NT2/D1 (cell line): ENCODE data around the gene CTRL.
"Not testable (repeated sequence)": the region's sequence is repeated elsewhere in the genome, so short reads cannot be mapped to it uniquely, and the experiment has no call there.

Experiments
- DNase-seq: peaks from one replicate; pipeline ENCODE4 v3.0.0-alpha.2; 2011; ENCODE audit warnings: low read depth, low spot score
- H3K27me3 ChIP-seq: 2 replicates; pipeline ENCODE4 v1.6.0; 2011; ENCODE audit warnings: mild to moderate bottlenecking; ENCODE audit not compliant: insufficient read length, insufficient read depth
- H3K36me3 ChIP-seq: 2 replicates; pipeline ENCODE4 v1.6.1; 2011; ENCODE audit warnings: mild to moderate bottlenecking, low read length, mixed read lengths; ENCODE audit not compliant: insufficient read depth, insufficient read length
- H3K4me1 ChIP-seq: 2 replicates; pipeline ENCODE4 v1.5.1; 2011; ENCODE audit not compliant: insufficient read depth, insufficient read length
- H3K4me3 ChIP-seq: 2 replicates; pipeline ENCODE4 v1.5.1; 2011; ENCODE audit warnings: low read depth; ENCODE audit not compliant: insufficient read length
- H3K9ac ChIP-seq: 2 replicates; pipeline ENCODE4 v1.6.0; 2011; ENCODE audit warnings: low read depth; ENCODE audit not compliant: insufficient read length
- H3K9me3 ChIP-seq: 2 replicates; pipeline ENCODE4 v1.5.1; 2011; ENCODE audit warnings: mild to moderate bottlenecking, low read length; ENCODE audit not compliant: insufficient read depth
- SUZ12 ChIP-seq: IDR thresholded peaks from 2 replicates; pipeline ENCODE4 v1.6.1; 2011; ENCODE audit not compliant: insufficient read length, insufficient read depth; ENCODE audit errors: extremely low read depth
- YY1 ChIP-seq: IDR thresholded peaks from 2 replicates; pipeline ENCODE4 v1.6.1; 2011; ENCODE audit not compliant: insufficient read length, insufficient read depth
- ZNF274 ChIP-seq: IDR thresholded peaks from 2 replicates; pipeline ENCODE4 v1.6.1; 2011; ENCODE audit warnings: mild to moderate bottlenecking, low read depth, low read length

Gene CTRL

DNA sequence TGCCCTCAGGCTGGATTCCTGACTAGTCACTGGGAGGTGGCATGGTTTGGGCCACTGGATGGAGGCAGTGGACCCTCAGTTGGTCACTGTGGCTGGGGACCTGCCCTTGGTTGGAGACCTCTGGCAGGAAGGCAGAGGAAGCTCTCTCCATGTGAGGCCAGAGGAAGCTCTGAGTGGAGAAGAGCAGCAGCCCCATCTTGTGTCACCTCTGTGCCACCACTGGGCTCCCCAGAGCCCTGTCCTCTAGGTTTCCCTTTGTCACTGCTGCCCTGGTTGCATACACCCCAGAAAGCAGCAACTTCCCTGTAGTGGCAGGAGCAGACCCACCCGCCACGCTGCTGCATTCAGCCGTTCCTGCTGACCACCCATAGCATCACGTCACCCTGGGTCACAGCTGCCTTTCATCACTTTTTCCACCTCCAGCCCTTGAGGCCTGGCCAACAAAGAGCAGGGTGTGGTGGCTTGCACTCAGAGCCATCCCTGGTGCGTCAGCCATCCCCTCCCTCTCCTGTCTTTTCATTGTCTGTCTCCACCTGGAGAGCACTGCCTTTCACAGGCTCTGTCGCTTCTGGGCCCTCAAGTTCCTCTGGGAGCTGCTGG, 11.9 kb downstream of the CTRL start:
- Histone ChIP-seq H3K4me1 (peaks cover 27% of the 10 kb centered on the region), H3K9ac (no peak overlapping the region), H3K27me3 (no peaks in the 10 kb centered on the region), H3K4me3 (no peak overlapping the region), H3K9me3 (no peaks in the 10 kb centered on the region), H3K36me3 (peaks cover 54% of the 10 kb centered on the region)
- DNase-seq = no peak
- no peak for TF ChIP-seq SUZ12
- no peak for TF ChIP-seq ZNF274
- TF ChIP-seq YY1 = no peak

DNA sequence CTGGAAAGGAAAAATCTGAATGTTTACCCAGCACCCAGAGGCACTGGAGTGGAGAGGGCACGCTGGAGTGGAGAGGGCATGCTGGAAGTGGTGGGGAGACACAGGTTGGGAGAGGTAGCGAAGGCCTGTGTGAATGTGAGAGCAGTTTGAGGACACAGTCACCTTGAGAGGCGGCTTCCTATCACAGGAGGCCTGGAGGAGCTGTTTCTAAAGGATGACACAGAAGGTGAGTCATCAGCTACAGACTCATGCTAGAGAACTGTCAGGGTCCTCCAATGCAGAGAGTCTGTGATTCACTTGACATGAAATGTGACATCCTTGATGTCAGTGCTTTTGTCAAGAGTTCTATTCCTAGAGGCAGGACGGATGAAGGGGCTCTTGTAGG, 13.8 kb downstream of the CTRL start:
- Histone ChIP-seq H3K4me1 (peaks cover 29% of the 10 kb centered on the region), H3K9me3 (no peaks in the 10 kb centered on the region), H3K27me3 (no peaks in the 10 kb centered on the region), H3K9ac (peak overlapping the region; percentile 44), H3K36me3 (peaks cover 36% of the 10 kb centered on the region), H3K4me3 (no peak overlapping the region)
- no peak for DNase-seq
- no peak for TF ChIP-seq ZNF274
- TF ChIP-seq SUZ12 = no peak
- TF ChIP-seq YY1 = no peak

GRCh38 chr16:67917140-67917851, 14.4 kb downstream of the CTRL start:
- Histone ChIP-seq H3K4me3 (no peak overlapping the region), H3K9me3 (no peaks in the 10 kb centered on the region), H3K4me1 (peaks cover 29% of the 10 kb centered on the region), H3K36me3 (peaks cover 34% of the 10 kb centered on the region), H3K27me3 (no peaks in the 10 kb centered on the region), H3K9ac (peak overlapping the region; percentile 44)
- TF ChIP-seq SUZ12 = no peak
- no peak for TF ChIP-seq ZNF274
- TF ChIP-seq YY1 = no peak
- DNase-seq = no peak

DNA sequence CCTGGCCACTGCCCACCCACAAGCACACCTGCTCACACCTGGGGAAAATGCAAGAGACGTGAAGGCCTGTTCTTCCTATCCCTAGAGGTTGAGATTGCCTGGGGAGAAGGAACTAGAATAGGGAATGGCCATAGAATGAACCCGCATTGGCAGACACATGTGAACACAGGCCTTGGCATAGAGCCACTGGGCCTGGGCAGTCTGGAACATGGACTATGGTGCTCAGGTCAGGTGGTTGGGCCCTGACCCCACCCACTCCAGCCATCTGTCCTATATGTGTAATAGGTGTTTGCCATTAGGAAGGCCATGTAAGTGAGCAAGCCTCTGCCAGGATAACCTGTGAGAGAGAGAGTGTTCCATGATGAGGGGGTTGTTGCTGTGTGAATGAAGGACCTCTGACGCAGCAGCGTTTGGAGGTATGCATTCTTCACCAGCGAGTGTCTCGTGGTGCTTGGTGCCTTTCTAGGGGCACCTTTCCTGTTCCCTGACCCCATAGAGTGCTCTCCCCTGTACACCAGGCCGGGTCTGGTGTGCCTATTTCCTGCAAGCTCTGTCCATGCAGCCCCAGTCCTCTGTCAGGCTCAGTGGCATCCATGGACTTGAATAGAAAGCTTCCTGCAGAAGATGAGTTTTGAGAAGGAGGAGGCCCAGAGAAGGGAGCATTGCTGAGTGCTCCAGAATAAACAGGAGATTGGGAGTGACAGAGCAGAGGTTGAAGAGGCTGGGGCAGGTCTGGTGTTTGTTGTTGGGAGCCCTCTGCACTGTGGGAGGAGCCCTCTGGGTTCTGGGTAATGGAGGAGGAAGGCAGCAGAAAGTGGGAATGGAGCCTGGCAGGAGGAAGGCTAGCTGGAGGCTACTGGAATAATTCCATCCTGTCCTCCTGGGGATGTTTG, 15.6 kb downstream of the CTRL start:
- Histone ChIP-seq H3K9me3 (no peaks in the 10 kb centered on the region), H3K36me3 (peaks cover 45% of the 10 kb centered on the region), H3K9ac (no peak overlapping the region), H3K27me3 (no peaks in the 10 kb centered on the region), H3K4me3 (no peak overlapping the region), H3K4me1 (peaks cover 29% of the 10 kb centered on the region)
- no peak for DNase-seq
- TF ChIP-seq ZNF274 (no peak), SUZ12 (no peak), YY1 (no peak)

DNA sequence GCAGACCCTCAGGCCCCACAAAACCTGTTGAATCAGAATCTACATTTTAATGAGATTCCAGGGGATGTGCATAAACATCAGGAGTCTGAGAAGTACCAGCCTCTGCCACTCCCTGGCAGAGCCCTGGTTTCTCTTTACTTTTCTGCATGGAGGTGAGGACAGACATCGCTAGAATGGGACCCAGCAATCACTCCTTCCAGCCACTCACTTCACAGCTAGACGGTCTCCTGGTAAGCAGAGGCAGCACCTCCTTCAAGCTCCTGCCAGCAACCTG, 16.2 kb downstream of the CTRL start:
- H3K4me3 ChIP-seq, H3K27me3 ChIP-seq, DNase-seq, H3K9ac ChIP-seq, H3K9me3 ChIP-seq: not testable (repeated sequence)
- Histone ChIP-seq H3K36me3 (peaks cover 48% of the 10 kb centered on the region), H3K4me1 (peaks cover 29% of the 10 kb centered on the region)

- Histone ChIP-seq H3K9me3 (no peaks in the 10 kb centered on the region), H3K36me3 (peaks cover 52% of the 10 kb centered on the region), H3K4me1 (peaks cover 29% of the 10 kb centered on the region), H3K4me3 (no peak overlapping the region), H3K27me3 (no peaks in the 10 kb centered on the region), H3K9ac (peak overlapping the region; percentile 50)
- no peak for DNase-seq
- TF ChIP-seq ZNF274 (no peak), SUZ12 (no peak), YY1 (no peak)
Measured at GRCh38 chr16:67914758-67915495, 16.7 kb downstream of the CTRL start.

- TF ChIP-seq SUZ12 (no peak), ZNF274 (no peak), YY1 (no peak)
- H3K36me3 ChIP-seq = peaks cover 40% of the 10 kb centered on the region
- H3K27me3 ChIP-seq = no peaks in the 10 kb centered on the region
- H3K4me3 ChIP-seq = no peak overlapping the region
- H3K4me1 ChIP-seq = peaks cover 6% of the 10 kb centered on the region
- DNase-seq = no peak
- H3K9ac ChIP-seq = no peak overlapping the region
- H3K9me3 ChIP-seq = no peaks in the 10 kb centered on the region
Measured at GRCh38 chr16:67910158-67910557, 21.5 kb downstream of the CTRL start.
